Activated T-cell treated with anti-CD3 and anti-CD28 coated beads for 1 hour (primary cell): ENCODE measurements around the gene CTF1.
A peak's percentile ranks its signal among the peaks of the same experiment; 100 is the strongest.

Experiments used
- DNase-seq: peaks from one replicate; pipeline ENCODE4 v3.0.0-alpha.2; 2020; ENCODE audit warnings: low read depth

CTF1 gene

DNA sequence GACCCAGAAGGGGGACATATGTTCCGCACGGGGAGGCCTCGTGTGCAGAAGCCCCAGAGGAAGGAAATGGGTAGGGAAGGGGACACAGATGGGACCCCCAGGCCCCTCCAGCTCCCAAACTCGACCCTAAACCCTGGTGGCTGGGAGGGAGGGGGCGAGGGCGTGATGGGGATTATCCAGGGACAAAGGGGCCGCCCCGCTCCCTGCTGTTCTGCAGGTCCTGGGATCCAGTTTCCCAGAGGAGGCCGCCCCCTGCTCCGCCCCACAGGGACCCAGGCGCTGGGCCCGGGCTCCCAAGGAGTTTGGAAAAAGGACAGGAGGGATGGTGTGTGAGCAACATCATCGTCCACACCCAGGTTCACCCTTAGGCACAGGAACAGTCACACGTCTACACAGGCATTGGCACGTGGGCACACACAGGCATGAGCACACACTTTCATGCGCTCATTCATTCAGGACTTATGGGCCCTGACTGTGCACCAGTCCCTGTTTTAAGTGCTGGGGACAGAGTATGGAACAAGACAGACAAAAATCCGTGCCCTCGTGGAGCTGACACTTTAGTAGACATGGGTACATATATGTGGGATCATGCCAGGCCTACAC, 14.1 kb downstream of the CTF1 start:
- no peak for DNase-seq

DNA sequence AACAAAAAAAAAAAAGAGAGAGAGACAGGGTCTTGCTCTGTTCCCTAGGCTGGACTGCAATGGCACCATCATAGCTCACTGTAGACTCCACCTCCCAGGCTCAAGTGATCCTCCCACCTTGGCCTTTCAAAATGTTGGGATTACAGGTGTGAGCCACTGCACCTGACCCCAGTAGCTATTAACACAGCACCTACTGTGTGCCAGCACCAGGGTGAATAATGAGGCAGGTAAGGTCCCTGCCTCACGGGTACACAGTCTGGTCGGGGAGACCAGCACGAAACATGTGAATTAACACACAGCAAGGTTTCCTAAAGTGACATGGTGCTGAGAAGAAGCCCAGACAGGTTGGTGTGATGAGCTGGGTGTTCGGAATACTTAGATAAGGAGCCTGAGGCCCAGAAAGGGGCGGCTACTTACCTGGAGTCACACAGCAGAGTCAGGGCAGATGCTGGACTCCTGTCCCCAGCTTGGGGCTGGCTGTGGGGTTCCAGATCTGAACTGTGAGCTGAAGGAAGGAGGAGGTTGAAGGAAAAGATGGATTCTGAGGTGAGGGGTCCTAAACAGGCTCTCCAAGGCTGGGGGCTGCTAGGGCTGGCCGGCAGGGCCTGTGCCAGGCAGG, 16.5 kb downstream of the CTF1 start:
- DNase-seq = no peak

GRCh38 chr16:30914830-30915229, 18.4 kb downstream of the CTF1 start:
- no peak for DNase-seq

GRCh38 chr16:30918614-30919013, 22.2 kb downstream of the CTF1 start:
- no peak for DNase-seq

- DNase-seq = no peak
Measured at GRCh38 chr16:30920891-30921290, 24.5 kb downstream of the CTF1 start.

GRCh38 chr16:30921459-30921747, 25.0 kb downstream of the CTF1 start:
- no peak for DNase-seq

DNA sequence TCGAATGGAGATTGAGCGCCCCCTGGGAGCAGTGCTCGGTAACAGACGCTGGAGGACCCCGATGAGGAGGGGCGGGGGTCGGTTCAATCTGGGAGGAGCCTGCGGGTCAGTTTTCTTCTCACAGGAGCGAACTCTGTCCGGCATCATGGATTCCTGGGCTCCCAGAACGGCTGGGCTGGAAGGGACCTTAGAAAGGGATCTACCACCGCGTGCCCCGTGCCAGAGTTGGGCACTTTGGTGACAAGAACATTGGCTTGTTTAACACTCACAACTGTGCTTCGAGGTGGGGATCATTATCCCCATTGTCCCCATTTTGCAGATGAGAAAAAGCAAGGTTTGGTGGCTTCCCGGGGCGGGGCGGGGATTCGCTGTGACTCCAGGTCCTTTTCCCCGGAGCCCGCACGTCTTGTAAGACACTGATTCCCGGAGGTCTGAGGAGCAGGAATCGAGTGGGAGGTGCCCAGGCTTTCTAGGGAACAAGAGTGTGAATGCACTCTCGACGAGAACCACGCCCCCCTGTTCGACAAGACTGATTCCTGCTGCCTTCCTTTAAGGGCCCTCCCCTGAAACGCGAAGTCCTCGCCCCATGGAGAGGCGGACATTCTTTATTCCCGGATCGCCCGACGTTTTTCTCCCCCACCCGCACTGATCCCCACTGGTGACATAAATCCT, 25.5 kb downstream of the CTF1 start:
- DNase-seq = peak; percentile 83

- DNase-seq = peak; percentile 97
Measured at GRCh38 chr16:30922420-30922959, 26.1 kb downstream of the CTF1 start.

GRCh38 chr16:30922960-30923535, 26.6 kb downstream of the CTF1 start:
- DNase-seq = peak; percentile 87

GRCh38 chr16:30923554-30924075, 27.2 kb downstream of the CTF1 start, which contains the start of gene FBXL19:
Gene FBXL19 (plus strand): TSS chr16:30923572. CDS start chr16:30925755, 2,183 bp downstream.
- DNase-seq = peak; percentile 14

GRCh38 chr16:30924076-30924912, 27.9 kb downstream of the CTF1 start:
- no peak for DNase-seq

DNA sequence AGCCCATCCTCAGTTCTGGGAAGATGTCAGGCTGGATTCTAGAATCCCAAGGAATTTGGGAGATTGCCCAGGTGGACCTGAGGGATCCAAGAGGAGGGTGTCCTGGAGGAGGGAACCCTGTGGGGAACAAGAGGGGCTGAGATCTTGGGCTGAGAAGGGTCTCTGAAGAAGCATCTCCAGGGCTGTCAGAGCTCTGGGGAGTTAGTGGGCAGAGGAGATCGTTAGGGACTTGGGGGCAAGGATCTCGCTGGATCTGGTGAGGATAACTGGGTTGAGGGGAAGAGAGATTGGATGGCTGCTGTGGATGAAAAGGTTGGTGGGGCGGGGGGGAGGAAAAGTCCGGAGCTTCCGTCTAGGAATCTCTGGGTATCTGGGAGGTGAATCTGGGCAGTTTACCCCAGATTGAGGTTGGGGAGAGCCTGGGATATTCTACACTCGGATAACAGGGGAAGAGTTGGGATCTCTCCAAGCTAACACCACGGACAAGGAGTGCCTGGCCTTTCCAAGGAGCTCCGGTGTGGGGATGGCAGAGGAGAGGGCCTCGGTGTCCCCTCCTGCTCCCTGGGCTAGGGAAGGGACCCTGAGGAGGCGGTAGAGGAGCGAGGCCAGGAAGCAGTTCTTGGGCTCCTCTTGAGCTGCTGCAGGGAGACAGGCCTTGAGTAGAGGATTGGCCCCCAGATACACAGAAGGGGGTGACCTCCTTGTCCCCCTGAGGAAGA, 28.7 kb downstream of the CTF1 start:
- no peak for DNase-seq

- no peak for DNase-seq
Measured at GRCh38 chr16:30925632-30925987, 29.2 kb downstream of the CTF1 start.

DNA sequence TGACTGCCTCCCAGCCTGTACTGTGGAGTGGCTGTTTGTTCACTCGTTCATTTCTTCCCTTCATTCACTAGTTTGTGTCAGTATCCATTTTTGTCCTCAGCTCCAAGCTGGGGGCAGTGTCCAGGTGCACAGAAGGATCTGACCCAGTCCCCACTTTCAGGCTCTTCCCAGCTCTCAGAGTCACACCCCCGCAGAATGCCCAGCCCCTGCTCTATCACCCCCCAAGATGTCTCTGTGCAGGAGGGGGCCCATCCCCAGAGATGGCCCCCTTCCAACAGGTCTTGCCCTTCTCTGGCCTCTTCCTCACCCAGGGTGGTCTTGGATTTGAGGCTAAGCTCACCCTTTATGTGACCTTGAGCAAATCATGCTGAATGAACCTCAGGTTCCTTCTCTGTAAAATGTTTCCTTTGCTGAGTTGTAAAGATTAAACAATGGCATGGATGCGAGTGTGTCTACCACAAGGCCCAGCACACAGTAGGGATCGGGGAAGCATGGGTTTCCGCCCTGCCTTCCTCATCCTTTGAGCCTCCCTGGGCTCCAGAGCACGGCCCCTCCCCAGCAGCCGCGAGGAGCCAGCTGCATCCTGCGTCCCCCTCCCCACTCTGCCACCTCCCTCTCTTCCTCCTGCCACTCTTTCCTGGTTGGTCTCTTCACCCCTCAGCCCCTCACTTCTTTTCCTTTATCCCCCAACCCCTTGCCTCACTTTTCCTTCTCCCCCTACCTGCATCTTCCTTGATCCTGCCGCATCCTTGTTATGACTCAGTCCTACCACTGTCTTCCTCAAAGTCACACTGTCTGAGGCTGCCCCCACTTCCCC, 29.8 kb downstream of the CTF1 start:
- DNase-seq = no peak

- no peak for DNase-seq
Measured at GRCh38 chr16:30926937-30927788, 30.7 kb downstream of the CTF1 start.

DNA sequence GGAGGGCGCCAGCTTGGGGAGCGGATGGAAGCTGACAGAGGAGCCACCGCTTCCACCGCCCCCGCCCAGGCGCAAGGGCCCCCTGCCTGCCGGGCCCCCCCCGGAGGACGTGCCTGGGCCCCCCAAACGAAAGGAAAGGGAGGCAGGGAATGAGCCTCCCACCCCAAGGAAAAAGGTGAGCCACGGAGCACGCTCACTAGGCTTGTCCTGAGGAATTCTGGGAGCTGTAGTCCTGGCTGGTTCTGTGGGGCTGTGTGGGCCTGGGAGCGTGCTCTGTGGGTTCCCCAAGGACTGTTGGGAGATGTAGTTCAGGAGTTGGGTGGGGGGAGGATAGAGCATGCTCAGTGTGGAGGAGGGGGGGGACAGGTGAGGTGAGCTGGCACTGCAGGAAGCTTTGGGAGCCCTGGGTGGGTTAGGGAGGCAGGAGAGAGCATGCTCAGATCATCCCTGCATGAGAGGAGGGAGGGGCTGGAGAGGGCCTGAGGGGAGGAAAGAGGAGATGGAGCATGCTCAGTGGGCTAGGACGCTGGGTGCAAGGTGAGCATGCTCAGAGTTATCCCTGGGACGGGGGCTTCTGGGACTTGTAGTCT, 31.5 kb downstream of the CTF1 start:
- no peak for DNase-seq

GRCh38 chr16:30928390-30928789, 32.0 kb downstream of the CTF1 start:
- DNase-seq = no peak

- DNase-seq = no peak
Measured at GRCh38 chr16:30929167-30929566, 32.8 kb downstream of the CTF1 start.

DNA sequence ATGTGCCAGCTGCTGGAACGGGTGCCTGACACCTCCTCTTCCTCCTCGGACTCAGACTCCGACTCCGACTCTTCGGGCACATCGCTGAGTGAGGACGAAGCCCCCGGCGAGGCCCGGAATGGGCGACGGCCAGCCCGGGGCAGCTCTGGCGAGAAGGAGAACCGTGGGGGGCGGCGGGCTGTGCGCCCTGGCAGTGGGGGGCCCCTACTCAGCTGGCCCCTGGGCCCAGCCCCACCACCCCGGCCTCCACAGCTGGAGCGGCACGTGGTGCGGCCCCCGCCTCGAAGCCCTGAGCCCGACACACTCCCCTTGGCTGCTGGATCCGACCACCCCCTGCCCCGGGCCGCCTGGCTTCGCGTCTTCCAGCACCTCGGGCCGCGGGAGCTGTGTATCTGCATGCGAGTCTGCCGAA, 33.8 kb downstream of the CTF1 start:
- no peak for DNase-seq
